OCI-LY7 (cell line): ENCODE results near the gene RMND1. TPM values are rescaled to one million over a fixed set of nuclear protein-coding genes. Genes with fewer than 3 reads are reported as not detected.

Experiments
- BruUV-seq: library from RNA; stranded (reverse); fragments of 400-500 nt; replicated peaks from 2 replicates; lab custom pipeline; 2021; lab: Mats Ljungman, UMichigan
- CTCF ChIA-PET: fragments of 300-600 bp; sonication (Branson Sonifier 250); formaldehyde crosslinking; loops from one replicate; lab custom pipeline; 2022; ENCODE audit warnings: antibody characterized with exemption; ENCODE audit not compliant: unreplicated experiment; lab: Charles Lee
- POLR2A ChIA-PET: fragments of 300-600 bp; sonication (Branson Sonifier 250); formaldehyde crosslinking; loops from one replicate; lab custom pipeline; 2022; ENCODE audit warnings: antibody characterized with exemption; lab: Charles Lee
- DNase-seq: peaks from one replicate; pipeline ENCODE4 v3.0.0-alpha.2; 2015; ENCODE audit warnings: low spot score
- H2AFZ ChIP-seq: fragments of 200-600 bp; sonication (generic), shearing (Covaris generic); 2 replicates; pipeline ENCODE4 v1.6.1; 2014; ENCODE audit warnings: mild to moderate bottlenecking, antibody characterized with exemption, low read length, moderate library complexity
- H3K27ac ChIP-seq: fragments of 200-600 bp; sonication (generic); 2 replicates; pipeline ENCODE4 v1.5.1; 2014; ENCODE audit warnings: mixed run types, low read depth, mild to moderate bottlenecking, moderate library complexity, low read length, inconsistent platforms; ENCODE audit not compliant: poor library complexity, severe bottlenecking
- H3K36me3 ChIP-seq: fragments of 200-600 bp; sonication (generic); 2 replicates; pipeline ENCODE4 v1.6.1; 2014; ENCODE audit warnings: mild to moderate bottlenecking, antibody characterized with exemption, low read length, moderate library complexity, mixed read lengths; ENCODE audit not compliant: insufficient read depth
- H3K4me1 ChIP-seq: fragments of 200-600 bp; sonication (generic); 2 replicates; pipeline ENCODE4 v1.5.1; 2014; ENCODE audit warnings: mild to moderate bottlenecking, low read length; ENCODE audit not compliant: insufficient read depth, poor library complexity, severe bottlenecking
- H3K4me2 ChIP-seq: fragments of 200-600 bp; sonication (generic); 2 replicates; pipeline ENCODE4 v1.6.1; 2014; ENCODE audit warnings: mild to moderate bottlenecking, low read length
- H3K4me3 ChIP-seq: fragments of 200-600 bp; sonication (generic); 2 replicates; pipeline ENCODE4 v1.5.1; 2014; ENCODE audit warnings: mild to moderate bottlenecking, low read depth, low read length; ENCODE audit not compliant: poor library complexity, severe bottlenecking
- H3K79me2 ChIP-seq: fragments of 200-600 bp; sonication (generic); 2 replicates; pipeline ENCODE4 v1.6.1; 2016; ENCODE audit warnings: low read depth, mild to moderate bottlenecking, low read length, moderate library complexity, mixed read lengths; ENCODE audit not compliant: insufficient read depth
- H3K9me2 ChIP-seq: fragments of 200-600 bp; sonication (generic); 2 replicates; pipeline ENCODE4 v1.6.1; 2016; ENCODE audit warnings: mild to moderate bottlenecking, low read length, mixed read lengths; ENCODE audit not compliant: insufficient read depth
- H3K9me3 ChIP-seq: fragments of 200-600 bp; sonication (generic); 2 replicates; pipeline ENCODE4 v1.6.1; 2014; ENCODE audit warnings: mild to moderate bottlenecking, mixed run types, low read length, mixed read lengths
- H4K20me1 ChIP-seq: fragments of 200-600 bp; sonication (generic); 2 replicates; pipeline ENCODE4 v1.6.1; 2014; ENCODE audit warnings: mild to moderate bottlenecking, antibody characterized with exemption, low read length, moderate library complexity, mixed read lengths; ENCODE audit not compliant: insufficient read depth
- CTCF ChIP-seq: fragments of 200-600 bp; sonication (generic); conservative IDR thresholded peaks from 2 replicates; pipeline ENCODE4 v1.5.1; 2014; ENCODE audit warnings: mild to moderate bottlenecking, antibody characterized with exemption, low read length, moderate library complexity, mixed read lengths
- EZH2phosphoT487 ChIP-seq: fragments of 200-600 bp; sonication (generic); IDR thresholded peaks from 2 replicates; pipeline ENCODE4 v1.6.1; 2018; ENCODE audit warnings: low read depth, borderline replicate concordance, mild to moderate bottlenecking, mixed run types, antibody characterized with exemption, low read length, moderate library complexity, mixed read lengths
- intact Hi-C: fragments of 100-400 bp; cut with micrococcal nuclease; formaldehyde crosslinking; loops from one replicate; pipeline ENCODE4 v1.10.0; 2022; ENCODE audit not compliant: unreplicated experiment
- total RNA-seq, 2 experiments: library from RNA; depleted of rRNA in 1 of 2; stranded (reverse); fragments of >200 nt in 1 of 2; shearing (Covaris generic) in 1 of 2; gene quantifications; 2 replicates each; pipeline ENCODE4 v1.2.3, GENCODE V29; 2014 to 2022

The RMND1 gene
- total RNA-seq, 2 experiments from 2014 or later, result 21.2 to 22.3 TPM

GRCh38 chr6:151389618-151390275 lies 62.2 kb downstream of the RMND1 start:
- TF ChIP-seq EZH2phosphoT487 (no peak), CTCF (no peak)
- Histone ChIP-seq H3K36me3 (peaks cover 53% of the 10 kb centered on the region), H4K20me1 (peaks cover 23% of the 10 kb centered on the region), H3K27ac (peak overlapping the region; percentile 97), H3K4me2 (peak overlapping the region; percentile 91), H2AFZ (peak overlapping the region; percentile 16; the same call in 1 of the 2 replicates), H3K4me3 (peak overlapping the region; percentile 99), H3K79me2 (peaks cover 81% of the 10 kb centered on the region), H3K4me1 (peaks cover 55% of the 10 kb centered on the region), H3K9me3 (no peaks in the 10 kb centered on the region), H3K9me2 (no peaks in the 10 kb centered on the region)
- DNase-seq, result peak; percentile 65
- ChIA-PET CTCF (interaction anchor here (0.6 kb wide), 1 partner anchor 16 kb away, joined by 3 read pairs; no protein-coding TSS in a partner anchor), POLR2A (interaction anchor here (0.5 to 1.7 kb wide), 11 partner anchors 13 to 850 kb away, joined by 3 to 6 read pairs (median 3); partner anchors contain the start of gene RMND1)
- intact Hi-C loops, result loop anchor here (1.0 to 5.0 kb wide), 3 partner anchors 63 to 1593 kb away; partner anchors contain the start of genes FBXO5 and RMND1
- no TSS peak for BruUV-seq

GRCh38 chr6:151388997-151389617 lies 62.8 kb downstream of the RMND1 start:
- no peak for DNase-seq
- peaks cover 54% of the 10 kb centered on the region for H3K36me3 ChIP-seq
- peak overlapping the region; percentile 99 for H3K4me3 ChIP-seq
- peak overlapping the region; percentile 97 for H3K27ac ChIP-seq
- peak overlapping the region; percentile 91 for H3K4me2 ChIP-seq
- BruUV-seq, result no TSS peak
- ChIA-PET CTCF (interaction anchor here (0.6 kb wide), 1 partner anchor 15 kb away, joined by 3 read pairs; no protein-coding TSS in a partner anchor), POLR2A (interaction anchor here (0.6 to 1.7 kb wide), 10 partner anchors 10 to 96 kb away, joined by 3 to 6 read pairs (median 3); partner anchors contain the start of gene RMND1)
- peaks cover 51% of the 10 kb centered on the region for H3K4me1 ChIP-seq
- peak overlapping the region; percentile 16; the same call in 1 of the 2 replicates for H2AFZ ChIP-seq
- peaks cover 22% of the 10 kb centered on the region for H4K20me1 ChIP-seq
- no peak for TF ChIP-seq CTCF
- TF ChIP-seq EZH2phosphoT487, result no peak
- H3K9me3 ChIP-seq, result no peaks in the 10 kb centered on the region
- peaks cover 81% of the 10 kb centered on the region for H3K79me2 ChIP-seq
- H3K9me2 ChIP-seq, result no peaks in the 10 kb centered on the region
- intact Hi-C loops, result no loop called here
